Activated T-helper 1 cell treated with Interleukin-2 at 50 U/mL for 16 hours (primary cell): Measurements from ENCODE around the gene RHOC.
A peak's percentile ranks its signal among the peaks of the same experiment; 100 is the strongest.
"Not testable (repeated sequence)": the region's sequence is repeated elsewhere in the genome, so short reads cannot be mapped to it uniquely, and the experiment has no call there.

Experiments used
- DNase-seq: peaks from one replicate; pipeline ENCODE4 v3.0.0-alpha.2; 2020; ENCODE audit warnings: low read depth

The RHOC gene

GRCh38 chr1:112706505-112707220 lies at the start of gene RHOC:
Gene RHOC (minus strand): TSS chr1:112707127. CDS start chr1:112703799, 3,328 bp downstream.
- DNase-seq: peak; percentile 23

DNA sequence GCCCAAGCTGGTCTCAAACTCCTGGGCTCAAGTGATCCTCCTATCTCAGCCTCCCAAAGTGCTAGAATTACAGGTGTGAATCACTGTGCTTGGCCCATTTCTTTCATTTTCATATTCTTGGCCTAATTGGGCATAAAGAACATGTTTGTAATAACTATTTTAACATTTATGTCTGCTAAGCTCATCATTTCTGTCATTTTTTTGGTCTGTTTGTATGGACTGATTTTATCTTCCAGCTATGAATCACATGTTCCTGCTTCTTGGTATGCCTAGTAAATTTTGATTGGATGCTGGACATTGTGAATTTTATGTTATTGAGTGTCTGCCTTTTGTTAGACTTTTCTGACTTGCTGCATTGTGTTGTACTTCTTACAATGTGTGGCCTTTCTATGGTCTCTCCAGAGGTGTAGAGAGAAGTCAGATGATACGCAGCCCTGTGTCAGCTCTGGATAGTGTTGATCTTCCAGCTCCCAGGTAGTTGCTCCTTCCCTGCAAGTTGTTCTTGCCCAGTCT lies 47.2 kb upstream of the RHOC start:
- DNase-seq: no peak

DNA sequence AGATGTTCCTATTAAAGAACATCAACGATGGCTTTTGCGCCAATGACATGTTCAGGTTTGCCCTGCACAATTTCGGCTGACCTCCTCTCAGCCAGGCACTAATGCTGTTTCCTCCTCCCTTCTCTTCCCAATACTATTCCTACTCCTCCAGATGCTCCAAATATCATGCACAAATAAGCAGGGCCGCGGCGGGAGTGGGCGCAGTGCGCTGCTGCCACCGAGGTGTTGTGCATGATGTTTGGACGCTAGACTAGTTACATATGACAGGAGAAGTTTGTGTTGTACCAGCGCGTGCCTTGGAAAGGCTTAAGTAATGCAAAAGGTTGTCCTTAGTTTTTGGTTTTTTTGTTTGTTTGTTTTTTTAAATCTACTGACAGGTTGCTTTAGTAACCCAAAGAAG lies 41.5 kb upstream of the RHOC start:
- no peak for DNase-seq

DNA sequence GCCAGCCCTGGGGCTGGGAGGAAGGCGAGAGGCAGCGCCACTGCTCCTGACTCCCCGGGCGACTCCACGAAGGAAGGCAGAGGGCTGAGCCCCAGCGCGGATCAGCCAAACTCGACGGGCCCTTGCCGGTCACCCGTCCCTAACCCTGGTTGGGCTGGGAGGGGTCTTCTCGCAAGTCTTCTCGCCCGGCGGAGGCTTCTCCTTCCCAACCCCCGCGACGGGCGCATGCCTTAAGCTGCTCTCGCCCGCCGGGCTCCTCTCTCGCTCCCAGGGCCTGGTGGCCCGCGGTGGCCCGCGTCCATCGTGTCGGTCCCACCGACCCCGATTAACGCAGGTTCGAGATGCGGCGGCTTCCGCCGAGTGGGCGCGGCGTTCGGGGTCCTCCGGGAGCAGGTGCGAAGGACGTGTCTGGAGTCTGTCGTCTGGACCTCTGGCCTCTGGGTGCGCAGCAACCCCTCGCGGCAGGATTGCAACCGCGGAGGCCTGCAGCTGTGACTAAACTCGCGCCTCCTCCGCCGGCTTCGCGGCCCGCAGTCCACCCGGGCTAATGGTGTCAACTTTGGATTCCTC lies 37.2 kb upstream of the RHOC start:
- no peak for DNase-seq

GRCh38 chr1:112743174-112744008 lies 36.5 kb upstream of the RHOC start:
- DNase-seq: no peak

DNA sequence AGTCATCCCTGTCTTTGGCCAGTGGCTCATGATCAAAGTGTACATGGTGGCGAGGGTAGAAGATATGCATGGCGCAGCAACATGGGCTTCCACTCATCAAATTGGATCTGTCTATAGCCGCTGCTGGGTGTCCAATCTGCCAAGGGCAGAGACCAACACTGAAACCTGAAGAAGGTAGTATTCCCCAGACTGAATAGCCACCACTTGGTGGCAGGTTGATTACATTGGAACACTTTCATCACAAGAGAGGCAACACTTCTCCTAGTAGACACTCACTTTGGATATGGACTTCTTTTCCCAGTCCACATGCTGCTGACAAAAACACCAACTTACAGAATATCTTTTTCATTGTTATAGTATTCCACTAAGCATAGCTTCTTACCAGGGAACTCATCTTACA lies 30.6 kb upstream of the RHOC start:
- DNase-seq: no peak

DNA sequence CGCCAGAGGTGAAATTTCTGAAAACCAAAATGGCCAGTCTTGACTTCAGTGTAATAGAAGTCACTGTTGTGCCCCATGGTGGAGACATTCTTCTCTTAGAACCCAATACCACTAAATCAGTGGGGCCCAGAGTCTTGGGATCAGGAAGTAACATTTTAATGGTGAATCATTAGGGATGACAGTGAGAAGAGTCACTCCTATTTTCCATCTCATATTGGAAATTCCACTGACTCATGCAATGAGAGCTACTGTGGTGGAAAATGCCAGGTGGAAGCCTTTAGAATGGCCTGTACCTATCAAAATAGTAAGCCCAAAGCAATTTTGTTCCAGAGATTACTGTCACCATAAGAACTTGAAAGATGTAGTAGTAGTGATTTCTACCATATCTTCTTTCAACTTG lies 28.8 kb upstream of the RHOC start:
- DNase-seq: no peak

DNA sequence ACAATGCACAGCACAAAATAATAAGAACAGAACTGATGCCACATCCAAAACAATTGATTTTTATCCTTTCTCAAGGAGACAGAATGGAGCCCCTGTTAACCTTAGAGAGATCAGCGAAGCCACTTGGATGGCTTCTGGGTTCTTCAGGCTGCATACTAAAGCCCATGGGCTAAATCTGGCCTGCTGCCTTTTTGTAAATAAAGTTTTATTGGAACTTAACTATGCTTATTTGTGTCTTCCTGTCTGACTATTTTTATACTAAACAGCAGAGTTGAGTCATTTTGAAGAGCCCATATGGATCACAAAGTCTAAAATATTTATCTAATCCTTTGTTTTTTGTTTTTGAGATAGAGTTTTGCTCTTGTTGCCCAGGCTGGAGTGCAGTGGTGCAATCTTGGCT lies 24.5 kb upstream of the RHOC start:
- no peak for DNase-seq

DNA sequence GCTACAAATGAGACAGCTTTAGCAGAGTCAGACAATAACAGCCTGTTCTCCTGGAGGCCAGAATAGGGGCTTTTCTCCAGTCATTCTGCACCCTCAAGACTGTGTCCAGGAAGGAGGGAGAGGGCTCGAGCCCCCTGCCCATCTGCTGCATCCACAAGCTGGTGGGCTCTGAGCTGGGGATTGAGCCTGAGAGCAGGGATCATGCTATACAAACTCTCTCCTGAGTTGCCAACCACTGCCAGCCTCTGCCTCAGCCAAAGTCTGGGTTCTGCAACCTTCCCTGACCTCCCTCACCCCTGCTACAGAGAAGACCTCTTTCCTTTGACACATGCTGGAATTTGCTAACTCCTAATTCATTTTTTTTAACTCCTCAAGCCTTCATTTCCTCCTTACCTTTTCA lies 23.0 kb upstream of the RHOC start:
- no peak for DNase-seq

- DNase-seq: not testable (repeated sequence)
Observed at GRCh38 chr1:112729011-112729410, 22.1 kb upstream of the RHOC start.

DNA sequence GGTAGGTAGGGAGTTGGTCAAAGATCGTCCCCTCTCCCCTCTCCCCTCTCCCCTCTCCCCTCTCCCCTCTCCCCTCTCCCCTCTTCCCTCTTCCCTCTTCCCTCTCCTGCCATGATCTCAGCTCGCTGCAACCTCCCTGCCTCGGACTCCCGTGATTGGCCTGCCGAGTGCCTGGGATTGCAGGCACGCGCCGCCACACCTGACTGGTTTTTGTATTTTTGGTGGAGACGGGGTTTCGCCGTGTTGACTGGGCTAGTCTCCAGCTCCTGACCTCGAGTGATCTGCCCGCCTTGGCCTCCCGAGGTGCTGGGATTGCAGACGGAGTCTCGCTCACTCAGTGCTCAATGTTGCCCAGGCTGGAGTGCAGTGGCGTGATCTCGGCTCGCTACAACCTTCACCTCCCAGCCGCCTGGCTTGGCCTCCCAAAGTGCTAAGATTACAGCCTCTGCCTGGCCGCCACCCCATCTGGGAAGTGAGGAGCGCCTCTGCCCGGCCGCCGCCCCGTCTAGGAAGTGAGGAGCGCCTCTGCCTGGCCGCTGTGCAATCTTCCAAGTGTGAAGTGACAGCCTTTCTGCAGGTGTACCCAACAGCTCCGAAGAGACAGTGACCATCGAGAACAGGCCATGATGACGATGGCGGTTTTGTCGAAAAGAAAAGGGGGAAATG lies 21.5 kb upstream of the RHOC start:
- DNase-seq: not testable (repeated sequence)

- no peak for DNase-seq
Observed at GRCh38 chr1:112727716-112728115, 20.8 kb upstream of the RHOC start.

DNA sequence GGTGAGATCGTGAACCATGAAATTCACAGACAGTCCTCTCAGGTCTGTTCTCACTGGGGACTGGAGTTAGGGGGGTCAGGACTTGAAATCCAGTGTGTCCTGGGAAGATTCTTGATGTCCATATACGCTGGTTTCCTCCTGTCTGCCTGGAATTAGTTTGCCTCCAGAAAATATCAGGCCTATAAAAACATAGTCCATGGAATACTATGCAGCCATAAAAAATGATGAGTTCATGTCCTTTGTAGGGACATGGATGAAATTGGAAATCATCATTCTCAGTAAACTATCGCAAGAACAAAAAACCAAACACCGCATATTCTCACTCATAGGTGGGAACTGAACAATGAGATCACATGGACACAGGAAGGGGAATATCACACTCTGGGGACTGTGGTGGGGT lies 17.3 kb upstream of the RHOC start:
- not testable (repeated sequence) for DNase-seq

GRCh38 chr1:112723511-112723839 lies 16.5 kb upstream of the RHOC start:
- no peak for DNase-seq

GRCh38 chr1:112722601-112723510 lies 15.9 kb upstream of the RHOC start:
- DNase-seq: no peak

DNA sequence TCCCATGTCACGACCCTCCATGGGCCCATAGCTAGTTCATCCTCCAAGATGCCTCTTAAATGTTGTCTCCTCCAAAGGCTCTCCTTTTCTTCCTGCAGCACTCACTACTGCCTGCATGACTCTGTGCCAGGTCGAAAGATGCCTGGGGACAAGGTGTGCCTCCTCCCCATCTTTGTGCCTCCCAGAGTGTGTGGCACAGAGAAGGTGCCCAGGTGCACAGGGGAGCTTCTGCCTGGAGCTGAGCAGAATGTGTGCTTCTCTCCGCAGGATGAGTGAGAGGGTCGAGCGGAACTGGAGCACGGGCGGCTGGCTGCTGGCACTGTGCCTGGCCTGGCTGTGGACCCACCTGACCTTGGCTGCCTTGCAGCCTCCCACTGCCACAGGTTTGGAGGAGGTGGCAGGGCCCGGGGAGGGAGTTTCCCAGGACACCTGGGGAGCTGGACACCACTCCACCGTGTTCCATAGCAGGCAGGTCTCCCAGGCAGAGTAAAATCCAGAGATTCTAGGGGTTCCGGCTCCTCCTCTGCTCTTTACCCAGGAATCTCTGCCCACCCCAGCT lies 15.1 kb upstream of the RHOC start:
- no peak for DNase-seq

DNA sequence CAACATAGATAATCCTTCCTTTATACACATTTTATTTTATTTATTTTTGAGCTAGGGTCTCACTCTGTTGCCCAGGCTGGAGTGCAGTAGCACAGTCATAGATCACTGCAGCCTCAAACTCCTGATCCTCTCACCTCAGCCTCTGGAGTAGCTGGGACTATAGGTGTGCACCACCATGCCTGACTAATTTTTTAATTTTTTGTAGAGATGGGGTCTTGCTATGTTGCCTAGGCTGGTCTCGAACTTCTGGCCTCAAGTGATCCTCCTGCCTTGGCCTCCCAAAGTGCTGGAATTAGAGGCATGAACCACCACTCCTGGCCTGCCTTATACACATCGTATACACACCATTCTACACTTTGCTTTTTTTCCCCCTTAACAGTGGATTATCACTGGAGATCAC lies 14.4 kb upstream of the RHOC start:
- not testable (repeated sequence) for DNase-seq

DNA sequence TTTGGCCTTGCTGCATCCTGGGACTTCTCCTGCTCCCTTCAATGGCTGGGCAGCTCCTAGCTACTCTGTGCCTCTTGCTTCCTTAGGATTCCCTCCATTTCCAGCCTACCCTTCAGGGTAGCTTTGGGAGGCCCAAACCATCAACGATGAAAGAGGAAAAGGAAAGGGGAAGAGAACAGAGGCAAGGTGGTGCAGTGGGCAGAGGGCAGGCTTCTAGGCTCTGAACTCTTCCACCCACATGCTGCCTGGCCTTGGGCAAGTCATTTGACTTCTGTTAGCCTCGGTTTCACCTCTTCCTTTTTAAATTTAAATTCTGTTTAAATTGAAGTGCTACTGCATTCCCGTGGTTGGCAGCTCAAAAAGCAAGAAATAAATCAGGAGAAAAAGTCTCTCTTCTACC lies 13.9 kb upstream of the RHOC start:
- no peak for DNase-seq

DNA sequence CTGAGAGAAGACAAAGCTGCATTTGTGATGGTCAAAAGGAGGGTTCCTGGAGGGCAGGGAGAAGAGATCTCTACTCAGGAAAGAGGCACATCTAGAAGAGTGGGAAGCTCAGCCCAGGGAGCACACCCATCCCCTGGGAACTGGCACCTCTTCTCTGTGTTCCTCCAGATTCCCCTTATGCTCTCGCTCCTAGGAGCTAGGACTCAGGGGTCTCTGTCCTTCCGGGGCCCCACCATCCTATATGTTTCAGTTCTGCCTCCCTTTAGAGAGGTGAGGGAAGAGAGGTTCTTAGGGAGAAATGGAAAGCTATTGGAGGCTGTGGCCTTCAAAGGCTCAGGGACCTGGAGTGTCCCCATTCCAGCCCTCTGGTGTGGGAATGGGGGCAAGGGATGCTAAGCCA lies 12.8 kb upstream of the RHOC start:
- DNase-seq: no peak

- DNase-seq: peak; percentile 60
Observed at GRCh38 chr1:112718691-112719418, 11.9 kb upstream of the RHOC start.
